Heart right ventricle (tissue), 16 donors: Measurements from ENCODE around the gene DIS3L2. TPM values are rescaled to one million over a fixed set of nuclear protein-coding genes. Genes with fewer than 3 reads are reported as not detected.

Experiments
- ATAC-seq, 8 donors: fragments of 200-7000 bp; cut with Tn5 transposase; one replicate each; pipeline ENCODE4 v1.9.1; 2020; ENCODE audit warnings: mild to moderate bottlenecking in 8 of 8, moderate library complexity in 8 of 8, moderate number of reproducible peaks in 1 of 8
- DNase-seq, 2 donors: peaks; one replicate each; pipeline ENCODE4 v3.0.0-alpha.2; 2020
- H3K27ac ChIP-seq, 10 donors: fragments of 200-600 bp; sonication (generic) in 2 of 10; one replicate each; pipeline versions ENCODE4 v1.5.0 to v1.8.0; 2020 to 2022; ENCODE audit warnings: mild to moderate bottlenecking in 3 of 10
- H3K27me3 ChIP-seq, 7 donors: fragments of 200-600 bp; one replicate each; pipeline ENCODE4 v1.8.0; 2021 to 2022; ENCODE audit warnings: mild to moderate bottlenecking in 2 of 7
- H3K36me3 ChIP-seq, 9 donors: fragments of 200-600 bp; sonication (generic) in 1 of 9; one replicate each; pipeline versions ENCODE4 v1.5.0 to v1.8.0; 2020 to 2022; ENCODE audit warnings: mild to moderate bottlenecking in 2 of 9
- H3K4me1 ChIP-seq, 9 donors: fragments of 200-600 bp; sonication (generic) in 1 of 9; one replicate each; pipeline versions ENCODE4 v1.5.0 to v1.8.0; 2020 to 2022; ENCODE audit warnings: mild to moderate bottlenecking in 4 of 9
- H3K4me3 ChIP-seq, 10 donors: fragments of 200-600 bp; sonication (generic) in 2 of 10; one replicate each; pipeline versions ENCODE4 v1.5.0 to v1.8.0; 2020 to 2022; ENCODE audit warnings: mild to moderate bottlenecking in 7 of 10, moderate library complexity in 2 of 10
- H3K9me3 ChIP-seq, 11 donors: fragments of 200-600 bp in 10 of 11; sonication (generic) in 2 of 11; one replicate each; pipeline versions ENCODE4 v1.5.0 to v1.8.0; 2013 to 2022; ENCODE audit warnings: mild to moderate bottlenecking in 2 of 11, control low read depth in 1 of 11, moderate library complexity in 1 of 11
- WGBS, 2 donors: extraction: QIAGEN DNeasy Blood & Tissue Kit; methylation state at CpG; one replicate each; pipeline ENCODE4 v1.1.7; 2013; ENCODE audit warnings: inconsistent platforms in 1 of 2; 5-methylcytosine and 5-hydroxymethylcytosine counted together
- intact Hi-C, 10 donors: fragments of 100-400 bp; cut with DNase I; formaldehyde crosslinking; loops; one replicate each; pipeline versions ENCODE4 v1.11.1 to v1.14.2; 2022
- polyA plus RNA-seq, 2 donors: library from polyadenylated mRNA; stranded (reverse); fragments of 200-250 nt; gene quantifications; one replicate each; pipeline ENCODE4 v1.2.3, GENCODE V29; 2013
- total RNA-seq, 10 donors: library from RNA; stranded (reverse); fragmentation: NEBNext Ultra II Directional in 3 of 10; extraction: Animal tissue kit (Norgen Biotek cat#: 25700) in 3 of 10; gene quantifications; one replicate each; pipeline versions ENCODE4 v1.2.1 to v1.2.4, GENCODE V29; 2021 to 2023
- TF ChIP-seq, protein P1 (sequence below), 9 donors: fragments of 200-600 bp; sonication (generic) in 2 of 9; IDR thresholded peaks; one replicate each; pipeline versions ENCODE4 v1.5.0 to v1.8.0; 2021 to 2022; ENCODE audit warnings: antibody characterized with exemption in 9 of 9, mild to moderate bottlenecking in 5 of 9, moderate library complexity in 1 of 9
- donor health status: Arrhythmogenic right ventricular cardiomyopathy.
- donor health status: ischemic (EF 13 %, LVEDD 7.1; RV severe dilation, severe dysfunction).
- donor health status: healthy with polysubstance abuse.
- donor health status: DM: no; HTN: yes; CAD: no.
- donor health status: DM: no; HTN: no; CAD: no.
- donor health status: ischemic (EF 25% LVEDD 6.9; RV normal size, moderate dysfunction).
- donor health status: ischemic (EF 25% LVEDD 5.7; RV mildly dilated, moderate dysfunction).
- donor health status: healthy.
- donor health status: DM: yes; HTN: yes; CAD: no.
- donor health status: Ischemic cardiomyopathy.
- donor health status: ischemic (EF 35%, LVEDD 5.7; RV mildly dilated, moderate dysfunction).
- donor health status: nonischemic (EF 11% LVEDD 7.7; RV severe dilation, severe dysfunction).
- donor health status: DM: yes; HTN: yes; CAD: no.
- donor health status: PGD.
- donor health status: ischemic (EF 29% LVEDD 5.4; RV normal size, mild dysfunction).
- donor health status: nonischemic (EF 23%, LVEDD 6.1; RV moderate dilation, normal function).

The DIS3L2 gene
- total and polyA plus RNA-seq, 12 donors, result 9.5 to 24.5 (median 18.5) TPM

DNA sequence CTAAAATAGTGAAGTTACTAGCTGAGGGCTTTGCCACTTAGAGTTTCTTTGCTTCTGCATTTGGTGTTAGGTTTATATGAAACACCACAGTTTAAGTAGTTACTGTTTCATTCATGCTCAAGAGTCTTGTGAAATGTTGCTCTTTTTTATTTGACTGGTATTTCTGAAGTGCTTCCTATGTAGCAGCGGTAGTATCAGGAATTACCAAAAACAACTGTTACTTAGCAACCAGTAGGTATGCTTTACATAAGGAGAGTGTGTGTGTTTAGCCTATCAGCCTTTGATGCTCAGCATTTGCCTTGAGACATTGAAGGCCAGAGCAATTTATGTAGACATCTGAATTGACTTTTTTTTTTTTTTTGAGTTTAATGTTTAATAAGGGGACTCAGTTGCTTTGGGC is 3.6 kb downstream of the DIS3L2 start:
- ATAC-seq (no peak), DNase-seq (no peak)
- H3K27ac ChIP-seq, result no peak overlapping the region
- peaks cover 0 to 8% (median 0%) of the 10 kb centered on the region in 11 donors for H3K9me3 ChIP-seq
- no peak overlapping the region for H3K4me3 ChIP-seq
- no peaks in the 10 kb centered on the region for H3K36me3 ChIP-seq
- H3K4me1 ChIP-seq, result peaks cover 5 to 36% (median 24%) of the 10 kb centered on the region in 9 donors
- intact Hi-C loops, result no loop called here
- no peaks in the 10 kb centered on the region for H3K27me3 ChIP-seq
- TF ChIP-seq, protein P1, sequence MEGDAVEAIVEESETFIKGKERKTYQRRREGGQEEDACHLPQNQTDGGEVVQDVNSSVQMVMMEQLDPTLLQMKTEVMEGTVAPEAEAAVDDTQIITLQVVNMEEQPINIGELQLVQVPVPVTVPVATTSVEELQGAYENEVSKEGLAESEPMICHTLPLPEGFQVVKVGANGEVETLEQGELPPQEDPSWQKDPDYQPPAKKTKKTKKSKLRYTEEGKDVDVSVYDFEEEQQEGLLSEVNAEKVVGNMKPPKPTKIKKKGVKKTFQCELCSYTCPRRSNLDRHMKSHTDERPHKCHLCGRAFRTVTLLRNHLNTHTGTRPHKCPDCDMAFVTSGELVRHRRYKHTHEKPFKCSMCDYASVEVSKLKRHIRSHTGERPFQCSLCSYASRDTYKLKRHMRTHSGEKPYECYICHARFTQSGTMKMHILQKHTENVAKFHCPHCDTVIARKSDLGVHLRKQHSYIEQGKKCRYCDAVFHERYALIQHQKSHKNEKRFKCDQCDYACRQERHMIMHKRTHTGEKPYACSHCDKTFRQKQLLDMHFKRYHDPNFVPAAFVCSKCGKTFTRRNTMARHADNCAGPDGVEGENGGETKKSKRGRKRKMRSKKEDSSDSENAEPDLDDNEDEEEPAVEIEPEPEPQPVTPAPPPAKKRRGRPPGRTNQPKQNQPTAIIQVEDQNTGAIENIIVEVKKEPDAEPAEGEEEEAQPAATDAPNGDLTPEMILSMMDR (IDR thresholded peaks at IDR 0.05), result no peak
- WGBS, 2 donors, result 42 to 43% methylated on average over 1 of the region's 1 CpG

DNA sequence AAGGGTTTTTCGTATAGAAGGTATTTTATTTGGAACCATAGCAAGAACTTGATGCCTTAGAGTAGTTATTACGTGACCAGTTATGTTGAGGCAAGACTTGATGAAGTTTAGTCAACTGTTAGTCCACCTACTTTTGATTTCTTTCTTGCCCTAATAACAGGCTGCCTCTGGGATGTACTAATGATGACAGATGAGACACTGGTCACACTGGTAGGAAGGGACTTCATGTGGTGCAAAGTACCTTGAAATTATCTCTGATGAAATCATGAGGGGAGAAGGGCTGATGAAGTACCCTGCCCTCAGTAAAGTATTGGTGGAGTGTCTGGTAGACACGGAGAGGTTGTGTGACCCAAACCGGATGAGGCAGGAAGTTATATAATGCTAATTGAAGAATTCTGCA is 5.4 kb downstream of the DIS3L2 start:
- H3K27ac ChIP-seq, result no peak overlapping the region
- H3K4me3 ChIP-seq, result no peak overlapping the region
- TF ChIP-seq, protein P1 (IDR thresholded peaks at IDR 0.05), result no peak
- H3K27me3 ChIP-seq, result no peaks in the 10 kb centered on the region
- no peaks in the 10 kb centered on the region for H3K36me3 ChIP-seq
- ATAC-seq, result no peak
- 67 to 79% methylated on average over 4 of the region's 4 CpGs for WGBS, 2 donors
- peaks cover 0 to 8% (median 0%) of the 10 kb centered on the region in 11 donors for H3K9me3 ChIP-seq
- no peak for DNase-seq
- peaks cover 0 to 30% (median 17%) of the 10 kb centered on the region in 9 donors for H3K4me1 ChIP-seq
- intact Hi-C loops, result no loop called here

DNA sequence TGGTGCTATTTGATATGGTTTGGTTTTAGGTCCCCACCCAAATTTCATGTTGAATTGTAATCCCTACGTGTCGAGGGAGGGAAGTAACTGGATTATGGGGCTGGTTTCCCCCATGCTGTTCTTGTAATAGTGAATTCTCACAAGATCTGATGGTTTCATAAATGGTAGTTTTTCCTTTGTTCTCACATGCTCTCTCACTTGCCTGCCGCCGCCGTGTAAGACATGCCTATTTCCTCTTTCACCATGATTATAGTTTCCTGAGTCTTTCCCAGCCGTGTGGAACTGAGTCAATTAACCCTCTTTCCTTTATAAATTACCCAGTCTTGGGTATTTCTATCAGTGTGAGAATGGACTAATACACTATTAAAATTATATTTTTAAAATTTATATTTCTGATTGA is 7.3 kb downstream of the DIS3L2 start:
- H3K36me3 ChIP-seq, result peaks cover 0 to 11% (median 0%) of the 10 kb centered on the region in 9 donors
- DNase-seq, result no peak
- peaks cover 0 to 8% (median 0%) of the 10 kb centered on the region in 11 donors for H3K9me3 ChIP-seq
- ATAC-seq, result no peak
- WGBS, 2 donors, result 91 to 93% methylated on average over 6 of the region's 6 CpGs
- H3K4me1 ChIP-seq, result peaks cover 0 to 12% (median under 1%) of the 10 kb centered on the region in 9 donors
- no peak overlapping the region for H3K27ac ChIP-seq
- TF ChIP-seq, protein P1 (IDR thresholded peaks at IDR 0.05), result no peak
- H3K4me3 ChIP-seq, result no peak overlapping the region
- intact Hi-C loops, result no loop called here
- H3K27me3 ChIP-seq, result no peaks in the 10 kb centered on the region

DNA sequence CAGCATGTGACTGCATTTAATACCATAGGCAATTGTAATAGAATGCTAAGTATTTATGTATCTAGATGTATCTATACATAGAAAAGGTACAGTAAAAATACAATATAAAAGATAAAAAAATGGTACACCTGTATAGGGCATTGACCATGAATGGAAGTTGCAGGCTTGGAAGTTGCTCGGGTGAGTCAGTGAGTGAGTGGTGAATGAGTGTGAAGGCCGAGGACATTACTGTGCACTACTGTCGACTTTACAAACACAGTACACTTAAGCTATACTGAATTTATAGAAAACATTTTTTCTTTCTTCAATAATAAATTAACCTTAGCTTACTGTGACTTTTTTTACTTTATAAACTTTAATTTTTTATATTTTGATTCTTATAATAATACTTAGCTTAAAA is 8.9 kb downstream of the DIS3L2 start:
- TF ChIP-seq, protein P1 (IDR thresholded peaks at IDR 0.05), result no peak
- peaks cover 0 to 8% (median 0%) of the 10 kb centered on the region in 11 donors for H3K9me3 ChIP-seq
- ATAC-seq (no peak), DNase-seq (no peak)
- 96 to 97% methylated on average over 3 of the region's 3 CpGs for WGBS, 2 donors
- H3K36me3 ChIP-seq, result peaks cover 0 to 12% (median 0%) of the 10 kb centered on the region in 9 donors
- no peak overlapping the region for H3K27ac ChIP-seq
- no peaks in the 10 kb centered on the region for H3K27me3 ChIP-seq
- H3K4me1 ChIP-seq, result peaks cover 0 to 8% (median 0%) of the 10 kb centered on the region in 9 donors
- no peak overlapping the region for H3K4me3 ChIP-seq
- intact Hi-C loops, result no loop called here
